Measurements from ENCODE around the gene ETNK2. TPM values are rescaled to one million over a fixed set of nuclear protein-coding genes. Genes with fewer than 3 reads are reported as not detected.

Gene ETNK2
- total RNA-seq, 2 experiments from 2014 or later: 1.9 TPM; not detected in 1

DNA sequence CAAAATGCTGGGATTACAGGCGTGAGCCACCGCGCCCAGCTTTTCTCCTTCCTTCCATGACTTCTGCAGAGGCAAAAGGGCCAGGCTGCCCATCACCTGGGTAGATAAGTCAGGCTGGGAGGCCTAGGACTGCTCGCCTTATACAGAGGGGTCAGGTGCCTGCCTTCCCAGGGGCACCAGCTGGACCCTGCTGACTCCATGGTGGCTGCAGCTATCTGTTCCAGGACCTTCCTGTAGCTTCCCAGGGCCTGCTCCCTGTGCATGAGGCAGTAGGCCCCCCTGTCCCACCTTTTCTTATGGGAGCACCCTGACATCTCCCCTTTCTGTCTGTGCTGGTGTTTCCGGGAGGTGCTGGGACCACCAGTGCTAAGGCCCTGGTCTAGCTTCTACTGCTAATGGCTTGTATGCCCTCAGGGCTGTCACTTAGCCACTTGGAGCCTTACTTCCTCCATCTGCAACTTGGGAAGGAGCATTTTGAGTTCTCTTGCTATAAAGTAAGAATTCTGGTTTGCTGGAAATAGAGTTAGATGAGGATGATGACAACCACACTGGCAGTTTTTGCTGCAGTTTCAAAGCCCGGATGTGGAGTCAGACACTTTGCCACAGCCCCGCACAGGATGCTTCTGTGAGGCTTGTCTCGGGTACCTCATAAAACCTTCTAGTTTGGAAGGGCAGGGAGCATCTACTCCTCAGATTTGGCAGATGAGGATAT is 64.5 kb downstream of the ETNK2 start:
- H3K9me3 ChIP-seq (ENCODE audit: low read length): no peaks in the 10 kb centered on the region
- TF ChIP-seq, protein P1, sequence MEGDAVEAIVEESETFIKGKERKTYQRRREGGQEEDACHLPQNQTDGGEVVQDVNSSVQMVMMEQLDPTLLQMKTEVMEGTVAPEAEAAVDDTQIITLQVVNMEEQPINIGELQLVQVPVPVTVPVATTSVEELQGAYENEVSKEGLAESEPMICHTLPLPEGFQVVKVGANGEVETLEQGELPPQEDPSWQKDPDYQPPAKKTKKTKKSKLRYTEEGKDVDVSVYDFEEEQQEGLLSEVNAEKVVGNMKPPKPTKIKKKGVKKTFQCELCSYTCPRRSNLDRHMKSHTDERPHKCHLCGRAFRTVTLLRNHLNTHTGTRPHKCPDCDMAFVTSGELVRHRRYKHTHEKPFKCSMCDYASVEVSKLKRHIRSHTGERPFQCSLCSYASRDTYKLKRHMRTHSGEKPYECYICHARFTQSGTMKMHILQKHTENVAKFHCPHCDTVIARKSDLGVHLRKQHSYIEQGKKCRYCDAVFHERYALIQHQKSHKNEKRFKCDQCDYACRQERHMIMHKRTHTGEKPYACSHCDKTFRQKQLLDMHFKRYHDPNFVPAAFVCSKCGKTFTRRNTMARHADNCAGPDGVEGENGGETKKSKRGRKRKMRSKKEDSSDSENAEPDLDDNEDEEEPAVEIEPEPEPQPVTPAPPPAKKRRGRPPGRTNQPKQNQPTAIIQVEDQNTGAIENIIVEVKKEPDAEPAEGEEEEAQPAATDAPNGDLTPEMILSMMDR (conservative IDR thresholded peaks at IDR 0.05; ENCODE audit: low read length): no peak
- no peak for TF ChIP-seq EZH2phosphoT487 (IDR thresholded peaks at IDR 0.05; ENCODE audit: borderline replicate concordance, low read depth, low read length)
- DNase-seq (ENCODE audit: low spot score): no peak
- intact Hi-C loops (cut with micrococcal nuclease; ENCODE audit: unreplicated experiment): no loop called here
- ChIA-PET CTCF (ENCODE audit: unreplicated experiment) (no interaction called here), POLR2A (interaction anchor here (0.6 kb wide), 1 partner anchor 71 kb away, joined by 3 read pairs; no protein-coding TSS in a partner anchor)
- no peak overlapping the region for H3K4me2 ChIP-seq (ENCODE audit: low read length)
- H3K4me1 ChIP-seq (ENCODE audit: insufficient read depth, low read length, poor library complexity, severe bottlenecking): no peaks in the 10 kb centered on the region
- H3K27ac ChIP-seq (ENCODE audit: low read depth, low read length, poor library complexity, severe bottlenecking): no peak overlapping the region
- no TSS peak for BruUV-seq (replicated peaks)
- H4K20me1 ChIP-seq (ENCODE audit: insufficient read depth, low read length): no peaks in the 10 kb centered on the region
- no peaks in the 10 kb centered on the region for H3K36me3 ChIP-seq (ENCODE audit: insufficient read depth, low read length)
- H3K79me2 ChIP-seq (ENCODE audit: insufficient read depth, low read depth, low read length): no peaks in the 10 kb centered on the region
- H3K4me3 ChIP-seq (ENCODE audit: low read depth, low read length, poor library complexity, severe bottlenecking): no peak overlapping the region
- no peak overlapping the region for H2AFZ ChIP-seq (ENCODE audit: low read length)
- no peaks in the 10 kb centered on the region for H3K9me2 ChIP-seq (ENCODE audit: insufficient read depth, low read length)

- TF ChIP-seq, protein P1 (conservative IDR thresholded peaks at IDR 0.05; ENCODE audit: low read length): no peak
- TF ChIP-seq EZH2phosphoT487 (IDR thresholded peaks at IDR 0.05; ENCODE audit: borderline replicate concordance, low read depth, low read length): no peak
- Histone ChIP-seq H3K9me2 (ENCODE audit: insufficient read depth, low read length) (no peaks in the 10 kb centered on the region), H4K20me1 (ENCODE audit: insufficient read depth, low read length) (no peaks in the 10 kb centered on the region), H3K27ac (ENCODE audit: low read depth, low read length, poor library complexity, severe bottlenecking) (no peak overlapping the region), H3K4me3 (ENCODE audit: low read depth, low read length, poor library complexity, severe bottlenecking) (no peak overlapping the region), H3K36me3 (ENCODE audit: insufficient read depth, low read length) (no peaks in the 10 kb centered on the region), H3K79me2 (ENCODE audit: insufficient read depth, low read depth, low read length) (no peaks in the 10 kb centered on the region), H3K4me2 (ENCODE audit: low read length) (no peak overlapping the region), H3K9me3 (ENCODE audit: low read length) (no peaks in the 10 kb centered on the region), H3K4me1 (ENCODE audit: insufficient read depth, low read length, poor library complexity, severe bottlenecking) (no peaks in the 10 kb centered on the region), H2AFZ (ENCODE audit: low read length) (no peak overlapping the region)
- DNase-seq (ENCODE audit: low spot score): no peak
- CTCF ChIA-PET (ENCODE audit: unreplicated experiment): no interaction called here
- BruUV-seq (replicated peaks): no TSS peak
- intact Hi-C loops (cut with micrococcal nuclease; ENCODE audit: unreplicated experiment): no loop called here
- POLR2A ChIA-PET: no interaction called here
Observed at GRCh38 chr1:204085876-204086275, 66.0 kb downstream of the ETNK2 start.

DNA sequence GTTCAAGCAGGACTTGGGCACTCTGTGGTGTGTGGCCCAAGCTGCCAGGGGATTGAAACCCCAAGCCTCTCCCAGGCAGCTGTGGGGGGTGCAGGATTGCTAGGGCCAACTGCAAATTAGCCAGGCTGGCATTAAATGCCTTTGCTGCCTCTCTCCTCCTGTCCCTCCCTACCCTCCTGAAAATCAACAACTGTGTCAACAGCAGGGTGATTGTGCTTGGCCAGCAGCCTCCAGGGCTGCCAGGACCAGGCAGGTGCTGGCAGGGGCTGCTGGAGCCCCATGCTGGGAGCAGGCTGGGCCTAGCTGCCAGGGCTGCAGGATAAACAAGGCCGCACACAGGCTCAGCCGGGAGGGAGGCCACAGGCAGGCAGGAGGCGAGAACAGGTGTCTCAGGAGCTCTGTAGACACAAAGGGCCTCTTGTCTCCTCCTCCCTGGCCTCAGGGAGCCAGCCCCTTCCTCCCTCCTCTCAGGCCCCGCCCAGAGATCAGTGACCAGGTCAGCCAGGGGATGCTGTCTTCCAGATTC is 67.5 kb downstream of the ETNK2 start:
- ChIA-PET CTCF (ENCODE audit: unreplicated experiment) (no interaction called here), POLR2A (interaction anchor here (0.5 kb wide), 1 partner anchor 464 kb away, joined by 3 read pairs; no protein-coding TSS in a partner anchor)
- no peak for TF ChIP-seq EZH2phosphoT487 (IDR thresholded peaks at IDR 0.05; ENCODE audit: borderline replicate concordance, low read depth, low read length)
- TF ChIP-seq, protein P1 (conservative IDR thresholded peaks at IDR 0.05; ENCODE audit: low read length): no peak
- Histone ChIP-seq H3K79me2 (ENCODE audit: insufficient read depth, low read depth, low read length) (no peaks in the 10 kb centered on the region), H3K27ac (ENCODE audit: low read depth, low read length, poor library complexity, severe bottlenecking) (no peak overlapping the region), H2AFZ (ENCODE audit: low read length) (no peak overlapping the region), H3K4me1 (ENCODE audit: insufficient read depth, low read length, poor library complexity, severe bottlenecking) (no peaks in the 10 kb centered on the region), H3K36me3 (ENCODE audit: insufficient read depth, low read length) (no peaks in the 10 kb centered on the region), H3K4me2 (ENCODE audit: low read length) (no peak overlapping the region), H3K9me3 (ENCODE audit: low read length) (no peaks in the 10 kb centered on the region), H3K9me2 (ENCODE audit: insufficient read depth, low read length) (no peaks in the 10 kb centered on the region), H3K4me3 (ENCODE audit: low read depth, low read length, poor library complexity, severe bottlenecking) (no peak overlapping the region), H4K20me1 (ENCODE audit: insufficient read depth, low read length) (no peaks in the 10 kb centered on the region)
- no TSS peak for BruUV-seq (replicated peaks)
- peak; percentile 12 for DNase-seq (ENCODE audit: low spot score)
- intact Hi-C loops (cut with micrococcal nuclease; ENCODE audit: unreplicated experiment): no loop called here

Data from OCI-LY7 (cell line).